Right lobe of liver (tissue), 6 donors: ENCODE results near the gene PTPRD. TPM values are rescaled to one million over a fixed set of nuclear protein-coding genes. Genes with fewer than 3 reads are reported as not detected.

ENCODE experiments used
- ATAC-seq, 4 donors: fragments of 200-7000 bp; cut with Tn5 transposase; one replicate each; pipeline ENCODE4 v1.9.1; 2020; ENCODE audit warnings: mild to moderate bottlenecking in 4 of 4, moderate library complexity in 4 of 4
- DNase-seq, 3 donors: peaks; one replicate each; pipeline ENCODE4 v3.0.0-alpha.2; 2020
- H3K27ac ChIP-seq, 3 donors: fragments of 200-600 bp; one replicate each; pipeline ENCODE4 v1.8.0; 2022
- H3K27me3 ChIP-seq, 2 donors: fragments of 200-600 bp; one replicate each; pipeline ENCODE4 v1.8.0; 2022
- H3K36me3 ChIP-seq, 4 donors: fragments of 200-600 bp; sonication (generic) in 1 of 4; one replicate each; pipeline versions ENCODE4 v1.5.1 to v1.8.0; 2017 to 2022; ENCODE audit warnings: control low read depth in 1 of 4
- H3K4me1 ChIP-seq, 4 donors: fragments of 200-600 bp; sonication (generic) in 1 of 4; one replicate each; pipeline versions ENCODE4 v1.5.1 to v1.8.0; 2017 to 2022; ENCODE audit warnings: control low read depth in 1 of 4
- H3K4me3 ChIP-seq, 3 donors: fragments of 200-600 bp; one replicate each; pipeline ENCODE4 v1.8.0; 2022
- H3K9me3 ChIP-seq, 4 donors: fragments of 200-600 bp; sonication (generic) in 1 of 4; one replicate each; pipeline versions ENCODE4 v1.5.1 to v1.8.0; 2017 to 2022; ENCODE audit warnings: control low read depth in 1 of 4
- POLR2A ChIP-seq: fragments of 450-650 bp; IDR thresholded peaks from one replicate; pipeline ENCODE4 v1.6.1; 2017; ENCODE audit warnings: antibody characterized with exemption, mild to moderate bottlenecking
- WGBS: methylation state at CpG from one replicate; pipeline ENCODE4 v1.1.6; 2018; ENCODE audit warnings: low coverage, low lambda C conversion rate; ENCODE audit not compliant: insufficient coverage; ENCODE audit errors: missing lambda C conversion rate; 5-methylcytosine and 5-hydroxymethylcytosine counted together
- intact Hi-C, 2 donors: fragments of 100-400 bp; cut with DNase I; formaldehyde crosslinking; loops; one replicate each; pipeline versions ENCODE4 v1.11.2 to v1.14.1; 2022
- total RNA-seq, 6 experiments: library from RNA; depleted of rRNA in 2 of 6; stranded (reverse); fragments of >200 nt in 2 of 6; fragmentation: NEBNext Ultra II Directional in 3 of 6; extraction: Animal tissue kit (Norgen Biotek cat#: 25700) in 3 of 6; gene quantifications; one replicate each; pipeline versions ENCODE4 v1.1.0 to v1.2.4, GENCODE V29; 2016 to 2023
- TF ChIP-seq, protein P1 (sequence below), 4 donors: fragments of 200-600 bp in 3 of 4; fragments of 450-650 bp in 1 of 4; IDR thresholded peaks; one replicate each; pipeline versions ENCODE4 v1.5.1 to v1.8.0; 2016 to 2022; ENCODE audit warnings: antibody characterized with exemption in 4 of 4, mild to moderate bottlenecking in 2 of 4
- donor health status: DM: no; HTN: yes; CAD: no.
- donor health status: DM: no; HTN: no; CAD: no.
- donor health status: DM: no; HTN: no; CAD: no.
- donor health status: DM: no; HTN: yes; CAD: no.
- donor health status: DM: no; HTN: yes; CAD: no.

PTPRD gene
- total RNA-seq, 6 experiments from 2014 or later = 5.4 to 29.8 (median 13.9) TPM

DNA sequence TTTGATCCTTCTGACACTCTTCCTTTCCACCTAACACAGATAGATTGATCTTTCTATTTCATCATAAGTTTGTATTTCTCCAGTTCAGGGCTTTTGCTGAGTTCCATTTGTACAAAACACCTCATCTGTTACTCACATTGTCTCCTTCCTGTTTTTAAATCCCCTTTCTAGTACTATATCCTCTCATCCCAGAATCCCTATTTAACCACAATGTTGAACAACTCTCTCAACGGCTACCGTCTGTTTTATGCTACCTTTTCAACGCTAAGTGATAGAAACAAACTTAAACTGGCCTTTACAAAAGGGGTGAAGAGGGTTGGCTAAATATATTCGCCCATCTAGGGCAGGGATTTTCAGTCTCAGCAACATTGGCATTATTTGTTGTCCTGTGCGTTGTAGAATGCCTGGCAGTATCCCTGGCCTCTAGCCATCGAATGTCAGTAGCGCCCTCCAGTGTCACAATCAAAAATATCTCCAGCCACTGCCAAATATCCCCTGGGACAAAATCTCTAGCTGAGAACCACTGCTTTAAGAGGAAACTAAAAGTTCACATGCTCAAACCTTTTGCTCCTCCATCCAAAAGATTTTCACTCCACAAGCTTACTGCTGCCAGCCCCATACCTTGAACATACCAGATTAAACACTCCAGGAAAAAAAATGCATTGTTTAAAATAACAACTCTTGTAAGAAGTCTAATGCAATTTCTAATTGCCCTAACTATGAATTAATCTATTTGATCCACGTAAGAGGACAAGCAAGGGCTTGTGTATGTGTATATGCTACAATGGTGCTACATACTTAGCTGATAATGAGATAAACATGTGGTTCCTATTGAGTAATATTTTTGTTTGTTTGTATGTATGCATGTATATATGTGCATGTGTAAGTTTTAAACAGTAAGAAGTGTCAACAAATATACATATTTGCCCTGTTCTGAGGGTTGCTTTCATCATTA, 344.0 kb downstream of the PTPRD start:
- 11% methylated on average over 8 of the region's 8 CpGs for WGBS
- Histone ChIP-seq H3K36me3 (no peaks in the 10 kb centered on the region), H3K4me3 (no peak overlapping the region), H3K27me3 (no peaks in the 10 kb centered on the region), H3K9me3 (no peaks in the 10 kb centered on the region), H3K4me1 (no peaks in the 10 kb centered on the region), H3K27ac (no peak overlapping the region)
- DNase-seq (peak in 2 of 3 donors; percentile 38 to 54), ATAC-seq (peak; percentile 95 to 99 (median 98))
- intact Hi-C loops = loop anchor here (10.0 kb wide), 2 partner anchors 204 to 214 kb away; no protein-coding TSS in a partner anchor
- TF ChIP-seq POLR2A = no peak
- TF ChIP-seq, protein P1, sequence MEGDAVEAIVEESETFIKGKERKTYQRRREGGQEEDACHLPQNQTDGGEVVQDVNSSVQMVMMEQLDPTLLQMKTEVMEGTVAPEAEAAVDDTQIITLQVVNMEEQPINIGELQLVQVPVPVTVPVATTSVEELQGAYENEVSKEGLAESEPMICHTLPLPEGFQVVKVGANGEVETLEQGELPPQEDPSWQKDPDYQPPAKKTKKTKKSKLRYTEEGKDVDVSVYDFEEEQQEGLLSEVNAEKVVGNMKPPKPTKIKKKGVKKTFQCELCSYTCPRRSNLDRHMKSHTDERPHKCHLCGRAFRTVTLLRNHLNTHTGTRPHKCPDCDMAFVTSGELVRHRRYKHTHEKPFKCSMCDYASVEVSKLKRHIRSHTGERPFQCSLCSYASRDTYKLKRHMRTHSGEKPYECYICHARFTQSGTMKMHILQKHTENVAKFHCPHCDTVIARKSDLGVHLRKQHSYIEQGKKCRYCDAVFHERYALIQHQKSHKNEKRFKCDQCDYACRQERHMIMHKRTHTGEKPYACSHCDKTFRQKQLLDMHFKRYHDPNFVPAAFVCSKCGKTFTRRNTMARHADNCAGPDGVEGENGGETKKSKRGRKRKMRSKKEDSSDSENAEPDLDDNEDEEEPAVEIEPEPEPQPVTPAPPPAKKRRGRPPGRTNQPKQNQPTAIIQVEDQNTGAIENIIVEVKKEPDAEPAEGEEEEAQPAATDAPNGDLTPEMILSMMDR (IDR thresholded peaks at IDR 0.05) = peak; percentile 61 to 71 (median 62)

DNA sequence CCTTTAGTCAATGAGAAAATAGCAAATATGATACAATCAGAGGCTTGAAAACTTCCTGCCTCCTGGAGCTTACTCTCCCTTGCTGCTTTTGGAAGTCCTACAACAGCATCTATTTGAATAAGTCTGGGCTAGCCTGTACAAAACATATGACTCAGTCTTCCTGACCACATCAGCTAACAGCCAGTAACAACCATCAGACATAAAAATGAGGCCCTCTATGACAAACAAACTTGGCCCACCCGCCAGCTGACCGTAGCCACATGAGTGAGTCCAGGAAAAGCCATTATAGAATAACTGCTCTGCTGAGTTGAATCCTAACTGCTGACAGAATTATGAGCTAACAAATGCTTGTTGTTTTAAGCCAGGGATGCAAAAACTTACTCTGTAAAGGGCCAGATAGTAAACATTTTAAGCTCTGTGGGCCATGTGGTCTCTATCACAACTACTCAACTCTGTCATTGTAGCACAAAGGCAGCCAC, 347.6 kb downstream of the PTPRD start:
- no peak overlapping the region for H3K4me3 ChIP-seq
- TF ChIP-seq, protein P1 (IDR thresholded peaks at IDR 0.05) = no peak
- TF ChIP-seq POLR2A = no peak
- H3K27ac ChIP-seq = no peak overlapping the region
- H3K9me3 ChIP-seq = no peaks in the 10 kb centered on the region
- DNase-seq (no peak), ATAC-seq (no peak)
- H3K36me3 ChIP-seq = no peaks in the 10 kb centered on the region
- H3K27me3 ChIP-seq = no peaks in the 10 kb centered on the region
- 100% methylated on average over 2 of the region's 2 CpGs for WGBS
- H3K4me1 ChIP-seq = no peaks in the 10 kb centered on the region
- intact Hi-C loops = loop anchor here (10.0 kb wide), 2 partner anchors 200 to 210 kb away; no protein-coding TSS in a partner anchor

DNA sequence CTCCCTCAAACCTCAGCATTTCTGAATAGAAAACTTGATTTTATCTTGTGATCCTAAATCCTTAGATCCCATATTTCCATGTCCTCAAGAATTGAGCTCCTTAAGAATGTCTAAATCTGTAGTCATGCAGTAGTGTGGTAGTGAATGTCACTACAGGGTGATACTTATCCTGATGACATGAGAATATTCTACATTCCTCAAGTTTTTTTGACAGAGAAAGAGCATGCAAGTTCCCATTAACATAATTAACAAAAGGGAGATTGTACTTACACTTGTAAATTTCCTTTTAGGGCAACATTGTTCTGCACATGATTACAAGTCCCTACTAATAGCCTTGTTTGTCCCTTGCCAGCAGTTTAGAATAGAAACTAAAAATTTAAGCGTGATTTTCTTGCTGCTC, 352.3 kb downstream of the PTPRD start:
- Histone ChIP-seq H3K4me3 (no peak overlapping the region), H3K36me3 (no peaks in the 10 kb centered on the region), H3K27me3 (no peaks in the 10 kb centered on the region), H3K9me3 (no peaks in the 10 kb centered on the region), H3K27ac (no peak overlapping the region), H3K4me1 (no peaks in the 10 kb centered on the region)
- 71% methylated on average over 1 of the region's 1 CpG for WGBS
- ATAC-seq (no peak), DNase-seq (no peak)
- TF ChIP-seq, protein P1 (IDR thresholded peaks at IDR 0.05) = no peak
- TF ChIP-seq POLR2A = no peak
- intact Hi-C loops = loop anchor here (10.0 kb wide), 2 partner anchors 196 to 206 kb away; no protein-coding TSS in a partner anchor

DNA sequence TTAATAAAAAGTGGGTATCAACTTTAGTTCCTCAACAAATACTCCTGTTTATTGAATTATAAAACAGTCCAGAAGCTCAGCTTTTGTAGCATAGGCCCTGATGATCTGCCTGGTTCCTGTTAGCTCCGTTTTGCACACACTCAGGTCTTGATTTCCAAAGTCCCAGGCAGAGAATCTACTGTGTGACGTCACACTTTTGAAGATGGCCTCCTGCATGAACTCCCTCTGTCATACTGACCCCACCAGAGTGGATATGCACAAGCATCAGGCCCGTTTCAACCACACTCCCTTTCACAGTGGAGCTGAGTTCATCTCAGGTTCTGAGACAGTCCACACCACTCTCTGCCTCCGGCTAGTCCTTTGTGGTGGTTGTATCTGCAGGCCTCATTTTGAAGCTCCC, 353.1 kb downstream of the PTPRD start:
- TF ChIP-seq POLR2A = no peak
- intact Hi-C loops = loop anchor here (10.0 kb wide), 2 partner anchors 195 to 205 kb away; no protein-coding TSS in a partner anchor
- no peak overlapping the region for H3K4me3 ChIP-seq
- H3K9me3 ChIP-seq = no peaks in the 10 kb centered on the region
- H3K36me3 ChIP-seq = no peaks in the 10 kb centered on the region
- H3K27me3 ChIP-seq = no peaks in the 10 kb centered on the region
- no peak overlapping the region for H3K27ac ChIP-seq
- WGBS = 60% methylated on average over 4 of the region's 4 CpGs
- ATAC-seq = no peak
- no peak for DNase-seq
- H3K4me1 ChIP-seq = no peaks in the 10 kb centered on the region

DNA sequence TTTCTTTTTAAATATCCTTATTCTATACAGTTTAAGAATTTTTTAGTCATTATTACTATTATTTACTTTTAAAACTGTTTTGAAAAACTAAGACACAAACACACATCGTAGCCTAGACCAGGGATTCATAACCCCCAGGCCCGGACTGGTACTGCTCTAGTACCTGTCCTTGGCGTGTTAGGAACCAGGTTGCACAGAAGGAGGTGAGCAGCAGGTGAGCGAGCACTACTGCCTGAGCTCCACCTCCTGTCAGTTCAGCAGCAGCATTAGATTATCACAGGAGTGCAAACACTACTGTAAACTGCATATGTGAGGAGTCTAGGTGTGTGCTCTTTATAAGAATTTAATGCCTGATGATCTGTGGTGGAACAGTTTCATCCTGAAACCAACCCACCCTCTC, 357.0 kb downstream of the PTPRD start:
- 72% methylated on average over 4 of the region's 4 CpGs for WGBS
- no peak for TF ChIP-seq POLR2A
- TF ChIP-seq, protein P1 (IDR thresholded peaks at IDR 0.05) = no peak
- no peaks in the 10 kb centered on the region for H3K9me3 ChIP-seq
- DNase-seq = no peak
- no peak overlapping the region for H3K4me3 ChIP-seq
- ATAC-seq = no peak
- H3K27ac ChIP-seq = no peak overlapping the region
- no peaks in the 10 kb centered on the region for H3K4me1 ChIP-seq
- intact Hi-C loops = no loop called here
- no peaks in the 10 kb centered on the region for H3K27me3 ChIP-seq
- no peaks in the 10 kb centered on the region for H3K36me3 ChIP-seq
